KG1 (cell line): ENCODE data around the gene ANKRD65.
A peak's percentile ranks its signal among the peaks of the same experiment; 100 is the strongest.

Source experiments
- DNase-seq: peaks from one replicate; lab custom pipeline; 2025; lab: John Stamatoyannopoulos, UW

Gene ANKRD65

DNA sequence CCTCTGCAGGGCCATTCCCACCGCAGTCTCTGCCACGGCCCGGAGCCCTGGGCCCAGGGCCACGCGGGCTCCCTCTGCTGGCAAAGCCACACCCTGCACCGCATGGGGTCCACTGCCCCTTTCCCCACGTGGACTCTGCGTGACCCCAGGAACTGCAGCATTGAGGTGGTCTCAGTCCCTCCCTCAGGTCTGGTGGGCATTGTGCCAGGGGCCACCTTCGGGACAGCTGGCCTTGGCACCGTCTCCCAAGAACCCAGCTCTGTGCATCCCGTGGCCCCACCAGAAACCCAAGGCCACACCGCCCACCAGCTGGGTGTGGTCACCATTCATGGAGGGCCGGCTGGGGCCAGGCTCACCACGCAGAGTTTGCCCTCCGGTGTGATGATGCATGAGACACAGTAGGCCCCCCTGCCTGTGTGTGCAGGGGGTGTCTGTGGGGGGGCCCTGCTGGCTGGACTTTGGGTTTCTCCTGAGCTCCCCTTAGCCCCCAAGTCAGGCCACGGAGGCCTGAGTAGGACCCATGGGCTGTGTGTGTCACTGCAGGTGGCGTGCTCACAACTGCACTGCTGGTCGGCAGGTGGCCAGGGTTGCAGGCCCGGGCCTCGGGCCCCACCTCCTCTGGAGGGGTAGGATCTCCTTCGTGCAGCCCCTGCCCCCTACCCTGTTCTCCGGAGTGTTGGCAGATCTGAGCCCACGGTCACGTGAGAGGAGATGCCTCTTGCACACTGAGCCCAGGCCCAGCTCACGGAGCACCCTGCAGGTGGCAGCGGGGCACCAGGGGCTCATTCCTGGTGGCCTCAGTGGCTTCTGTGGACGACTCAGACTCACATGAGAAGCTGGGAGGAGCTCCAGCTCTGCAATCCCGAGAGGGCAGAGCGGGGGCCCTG is 20.2 kb upstream of the ANKRD65 start:
- DNase-seq: peak; percentile 16

DNA sequence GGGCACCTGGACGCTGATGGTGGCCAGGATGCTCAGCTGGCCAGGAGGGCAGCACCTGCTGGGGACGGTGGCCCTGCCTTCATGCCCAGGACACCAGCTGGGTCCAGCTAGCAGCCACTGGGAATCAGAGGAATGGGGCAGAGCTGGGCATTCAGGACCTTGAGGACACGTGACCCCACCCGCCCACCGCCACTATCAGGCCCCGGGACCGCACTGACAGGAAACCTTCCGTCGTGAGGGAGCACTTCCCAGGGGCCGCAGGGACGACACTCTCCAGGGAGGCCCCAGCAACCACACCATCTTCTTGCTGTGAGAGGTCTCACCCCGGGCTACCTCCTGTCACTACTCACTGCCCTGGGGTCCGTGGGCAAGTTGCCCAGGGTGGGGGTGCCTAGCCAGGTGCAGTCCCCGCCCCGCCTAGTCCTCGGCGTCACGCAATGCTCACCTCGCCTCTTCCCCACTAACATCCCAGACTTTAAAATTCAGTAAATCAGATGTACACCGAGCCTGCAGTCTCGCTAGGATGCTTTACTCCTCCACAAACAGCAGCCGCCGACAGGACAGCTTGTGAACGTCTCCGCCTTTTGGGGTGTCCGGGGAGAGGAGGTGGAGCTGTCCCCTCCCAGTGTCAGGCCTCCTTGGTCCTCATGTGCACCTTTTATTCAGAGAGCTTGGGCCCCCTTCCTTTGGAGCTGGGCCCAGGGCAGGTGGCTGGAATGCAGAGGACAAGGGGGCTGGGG is 19.4 kb upstream of the ANKRD65 start:
- DNase-seq: no peak

DNA sequence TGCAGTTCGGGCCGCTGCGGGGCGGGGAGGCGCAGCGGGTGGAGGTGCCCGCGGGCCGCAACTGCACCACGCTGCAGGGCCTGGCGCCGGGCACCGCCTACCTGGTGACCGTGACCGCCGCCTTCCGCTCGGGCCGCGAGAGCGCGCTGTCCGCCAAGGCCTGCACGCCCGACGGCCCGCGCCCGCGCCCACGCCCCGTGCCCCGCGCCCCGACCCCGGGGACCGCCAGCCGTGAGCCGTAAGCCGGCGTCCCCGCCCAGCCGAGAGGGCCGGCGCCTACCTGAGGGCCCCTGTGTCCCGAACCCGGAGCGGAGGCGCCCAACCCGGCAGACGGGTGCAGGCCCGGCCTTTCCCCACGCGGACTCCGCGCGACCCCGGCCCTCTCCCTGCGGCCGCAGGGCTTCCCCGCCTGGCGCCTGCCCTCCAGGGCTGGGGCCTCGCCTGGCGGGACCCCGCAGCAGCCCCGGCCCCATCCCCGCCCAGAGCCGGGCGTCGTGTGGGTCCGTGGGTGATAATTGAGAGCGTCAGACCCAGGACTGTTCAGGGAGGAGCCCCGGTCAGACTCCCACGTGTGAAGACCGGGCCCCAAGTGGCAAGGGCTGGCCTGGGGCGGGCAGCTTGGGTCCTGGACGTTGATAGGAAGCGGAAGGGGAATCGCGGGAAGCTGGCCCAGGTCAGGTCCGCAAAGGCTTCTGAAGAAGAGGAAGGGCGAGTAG is 18.6 kb upstream of the ANKRD65 start:
- no peak for DNase-seq

DNA sequence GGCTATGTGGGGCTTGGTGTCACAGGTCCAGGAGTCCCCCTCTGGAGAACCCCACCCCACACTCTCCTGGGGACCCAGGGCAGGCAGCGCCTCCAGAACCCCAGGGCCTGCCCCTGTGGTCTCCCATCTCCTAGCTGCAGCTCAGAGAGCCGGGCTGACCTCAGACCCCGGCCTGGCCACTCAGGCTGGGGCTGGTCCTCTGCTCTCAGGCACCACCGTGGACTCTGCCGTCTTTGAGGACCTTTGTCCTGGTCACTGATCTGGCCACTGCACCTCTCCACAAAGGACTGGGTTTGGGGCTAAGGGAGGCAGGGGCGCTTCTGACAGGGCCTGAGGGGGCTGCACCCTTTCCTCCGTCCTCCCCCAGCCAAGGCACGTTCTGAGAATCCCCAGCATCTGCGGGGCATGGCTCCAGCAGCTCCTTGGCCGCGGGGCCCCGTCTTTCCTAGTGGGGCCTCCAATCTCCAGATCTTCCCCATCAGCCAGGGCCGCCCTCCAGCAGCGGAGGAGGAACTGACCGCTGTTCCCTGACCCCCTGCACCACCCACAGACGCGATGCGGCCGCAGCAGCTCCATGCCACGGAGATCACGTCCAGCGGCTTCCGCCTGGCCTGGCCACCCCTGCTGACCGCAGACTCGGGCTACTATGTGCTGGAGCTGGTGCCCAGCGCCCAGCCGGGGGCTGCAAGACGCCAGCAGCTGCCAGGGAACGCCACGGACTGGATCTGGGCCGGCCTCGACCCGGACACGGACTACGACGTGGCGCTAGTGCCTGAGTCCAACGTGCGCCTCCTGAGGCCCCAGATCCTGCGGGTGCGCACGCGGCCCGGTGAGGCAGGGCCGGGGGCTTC is 17.7 kb upstream of the ANKRD65 start:
- no peak for DNase-seq

DNA sequence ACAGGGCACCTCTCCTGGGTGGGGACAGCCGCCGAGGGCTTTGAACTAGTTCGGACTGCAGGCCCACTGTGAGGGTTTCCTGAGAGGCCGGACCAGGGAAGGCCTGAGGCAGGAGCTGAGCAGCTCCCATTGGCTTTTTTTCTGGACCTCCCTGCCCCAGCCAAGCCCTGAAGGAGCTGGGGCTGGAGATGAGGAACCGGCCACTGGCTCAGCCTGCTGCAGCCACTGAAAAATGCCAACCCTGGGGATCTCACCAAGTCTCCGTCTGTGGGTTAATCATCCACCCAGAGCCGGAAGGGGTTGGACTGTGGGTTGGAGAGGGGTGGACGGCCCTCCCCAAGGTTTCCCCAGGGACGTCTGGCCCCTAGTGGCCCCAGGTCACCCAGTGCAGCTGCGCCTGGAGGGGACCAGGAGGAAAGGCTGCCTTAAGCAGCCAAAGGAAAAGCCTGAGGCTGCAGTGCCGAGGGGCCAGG is 16.9 kb upstream of the ANKRD65 start:
- DNase-seq: no peak

DNA sequence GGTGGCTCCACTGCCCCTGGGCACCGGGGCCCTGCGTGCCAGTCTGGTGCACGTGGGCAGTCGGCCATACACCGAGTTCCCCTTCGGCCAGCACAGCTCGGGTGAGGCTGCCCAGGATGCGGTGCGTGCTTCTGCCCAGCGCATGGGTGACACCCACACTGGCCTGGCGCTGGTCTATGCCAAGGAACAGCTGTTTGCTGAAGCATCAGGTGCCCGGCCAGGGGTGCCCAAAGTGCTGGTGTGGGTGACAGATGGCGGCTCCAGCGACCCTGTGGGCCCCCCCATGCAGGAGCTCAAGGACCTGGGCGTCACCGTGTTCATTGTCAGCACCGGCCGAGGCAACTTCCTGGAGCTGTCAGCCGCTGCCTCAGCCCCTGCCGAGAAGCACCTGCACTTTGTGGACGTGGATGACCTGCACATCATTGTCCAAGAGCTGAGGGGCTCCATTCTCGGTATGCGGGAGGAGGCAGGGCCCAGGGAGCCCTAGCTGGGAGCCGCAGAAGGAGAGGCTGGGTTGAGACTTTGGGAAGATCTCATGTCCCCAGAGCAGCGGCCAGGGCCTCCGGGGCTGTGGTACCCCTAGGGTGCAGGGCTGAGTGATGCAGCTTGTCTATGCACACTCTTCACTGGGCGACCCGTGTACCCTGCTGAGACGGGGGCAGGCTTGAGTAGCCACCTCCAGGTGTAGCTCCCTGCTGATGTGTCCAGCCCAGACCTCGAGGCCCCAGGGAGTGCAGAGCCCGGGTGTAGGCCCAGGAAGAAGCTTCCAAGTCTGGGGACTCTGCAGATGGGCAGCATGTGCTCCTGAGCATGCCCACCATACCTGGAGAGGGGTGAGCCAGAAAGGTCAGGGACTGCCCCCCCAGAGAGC is 16.2 kb upstream of the ANKRD65 start:
- no peak for DNase-seq

DNA sequence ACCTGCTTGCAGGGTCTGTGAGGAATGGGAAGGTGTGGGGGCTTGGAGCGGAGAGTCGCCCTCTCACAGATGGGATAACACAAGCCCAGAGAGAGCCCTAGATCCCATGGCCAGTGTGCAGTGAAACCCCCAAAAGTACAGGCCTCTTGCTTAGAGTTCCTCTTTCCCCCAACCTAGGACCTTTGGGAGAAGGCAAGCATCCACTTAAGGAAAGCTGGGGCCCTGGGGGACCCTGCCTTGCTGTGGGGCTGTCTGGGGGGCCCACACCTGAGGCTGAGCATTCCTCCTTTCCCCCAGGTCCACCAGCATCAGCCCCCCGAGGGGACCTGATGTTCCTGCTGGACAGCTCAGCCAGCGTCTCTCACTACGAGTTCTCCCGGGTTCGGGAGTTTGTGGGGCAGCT is 15.6 kb upstream of the ANKRD65 start:
- DNase-seq: no peak

DNA sequence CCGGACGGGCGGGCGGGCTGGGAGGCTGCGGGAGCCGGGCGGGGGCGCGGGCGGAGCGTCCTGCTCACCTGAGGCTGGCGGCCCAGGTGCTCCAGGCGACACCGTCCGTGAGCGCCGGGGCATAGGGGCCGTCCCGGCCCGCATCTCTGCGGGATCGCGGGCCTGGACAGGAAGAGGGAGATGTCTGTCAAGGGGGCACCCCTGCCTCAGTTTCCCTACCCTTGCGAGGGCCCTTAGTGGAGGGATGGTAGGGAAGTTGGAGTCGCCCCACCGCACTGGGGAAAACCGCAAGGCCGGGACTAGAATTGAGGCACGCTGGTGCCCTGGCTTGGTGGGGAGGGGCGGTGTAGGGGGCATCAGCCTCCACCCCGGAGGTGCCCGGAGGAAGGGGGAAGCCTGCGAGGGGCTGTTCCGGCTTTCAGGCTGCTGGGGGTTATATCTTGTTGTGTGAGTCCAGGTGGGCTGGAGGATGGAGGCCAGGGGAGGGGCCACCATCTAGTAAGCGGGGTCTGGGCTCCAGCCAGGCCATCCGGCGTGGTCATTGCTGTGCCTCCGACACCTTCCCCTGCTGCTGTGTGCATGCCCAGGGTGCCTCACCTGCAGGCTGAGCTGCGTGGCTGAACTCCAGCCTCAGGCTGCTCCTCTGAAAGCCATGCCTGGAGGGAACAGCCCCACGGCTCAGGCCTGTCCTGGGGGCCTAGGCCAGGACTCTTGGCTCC is 15.0 kb upstream of the ANKRD65 start:
- no peak for DNase-seq

DNA sequence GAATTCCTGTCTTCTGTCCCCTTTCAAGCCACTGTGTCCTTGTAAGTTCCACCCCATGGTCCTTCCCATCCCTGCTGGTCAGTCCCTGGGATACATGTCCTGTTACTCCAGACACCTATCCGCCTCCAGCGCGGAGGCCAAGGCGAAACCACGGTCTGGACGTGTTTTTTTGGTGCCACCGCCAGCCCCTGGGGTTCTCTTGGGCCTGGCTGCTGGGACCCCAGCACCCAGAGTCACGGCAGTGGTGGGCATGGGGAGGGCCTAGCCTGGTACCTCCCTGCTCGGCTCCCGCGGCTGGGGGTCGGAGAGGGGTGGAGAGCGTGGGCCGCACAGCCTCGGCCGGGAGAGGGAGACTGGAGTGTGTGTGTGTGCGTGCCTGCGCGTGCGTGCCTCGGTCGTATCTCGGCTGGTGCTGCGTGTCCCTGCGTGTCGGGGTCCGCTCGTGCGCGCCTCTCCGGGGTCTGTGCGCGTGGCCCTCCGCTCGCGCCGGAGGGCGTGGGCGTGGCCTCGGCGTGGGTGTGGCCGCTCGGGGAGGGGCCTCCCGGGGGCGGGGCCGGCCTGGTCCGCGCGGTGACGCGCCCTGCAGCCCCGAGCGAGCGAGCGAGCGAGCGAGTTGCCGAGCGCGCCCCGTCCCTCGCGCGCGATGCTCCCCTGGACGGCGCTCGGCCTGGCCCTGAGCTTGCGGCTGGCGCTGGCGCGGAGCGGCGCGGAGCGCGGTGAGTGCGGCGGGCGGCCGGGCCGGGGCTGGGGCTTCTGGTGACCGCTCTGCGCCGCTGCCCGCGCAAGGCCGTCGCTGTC is 14.2 kb upstream of the ANKRD65 start, which contains the start of gene VWA1:
Gene VWA1, plus strand, starts transcription at position 585 of the 798 bp plus-strand sequence. Its CDS starts 59 bp downstream, at position 644.
- DNase-seq: peak; percentile 37

DNA sequence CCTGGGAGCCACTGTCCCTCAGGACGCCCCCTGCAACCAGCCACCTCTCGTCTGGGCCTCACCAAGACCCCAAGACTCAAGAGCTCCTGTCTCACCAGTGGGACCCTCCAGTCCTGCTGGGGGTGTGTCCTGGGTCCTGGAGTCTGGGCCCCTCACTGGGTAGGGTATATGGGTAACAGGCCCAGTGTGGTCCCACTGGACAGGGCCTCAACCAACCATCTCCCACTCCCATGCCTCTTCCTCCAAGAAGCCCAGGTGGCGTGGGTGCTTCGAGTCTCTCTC is 13.7 kb upstream of the ANKRD65 start:
- no peak for DNase-seq

DNA sequence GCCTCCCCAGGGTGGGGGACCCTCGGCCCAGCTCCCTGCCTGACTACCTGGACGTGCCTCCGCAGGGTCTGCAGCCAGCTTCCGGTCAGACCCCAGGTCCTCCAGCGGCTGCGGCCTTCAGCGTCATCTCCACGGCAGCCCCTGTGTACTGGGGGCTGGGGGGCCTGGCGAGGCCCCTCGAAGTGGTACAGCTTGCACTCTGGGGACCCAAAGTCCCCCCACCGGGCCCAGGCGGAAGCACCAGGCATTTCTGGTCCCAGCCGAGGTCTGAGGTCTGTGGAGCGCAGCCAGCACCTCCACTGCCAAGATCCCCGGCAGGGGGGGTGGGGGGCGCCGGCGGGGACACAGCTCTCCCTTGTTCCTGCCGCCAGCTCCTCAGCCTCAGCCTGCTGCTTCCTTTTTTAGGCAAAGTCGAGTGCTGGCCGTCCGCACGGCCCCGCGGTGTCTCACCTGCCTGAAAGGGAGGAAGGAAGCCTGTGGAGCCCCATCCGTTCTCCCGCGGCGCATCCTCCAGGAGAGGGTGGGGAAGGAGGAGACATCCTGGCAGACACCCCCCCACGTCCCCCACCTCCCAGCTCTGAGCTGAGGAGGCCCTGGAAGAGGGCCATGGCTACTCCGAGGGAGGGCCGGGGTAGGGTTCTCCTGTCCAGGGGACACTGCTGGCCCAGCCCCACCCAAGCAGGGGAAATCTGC is 13.2 kb upstream of the ANKRD65 start:
- DNase-seq: peak; percentile 31

DNA sequence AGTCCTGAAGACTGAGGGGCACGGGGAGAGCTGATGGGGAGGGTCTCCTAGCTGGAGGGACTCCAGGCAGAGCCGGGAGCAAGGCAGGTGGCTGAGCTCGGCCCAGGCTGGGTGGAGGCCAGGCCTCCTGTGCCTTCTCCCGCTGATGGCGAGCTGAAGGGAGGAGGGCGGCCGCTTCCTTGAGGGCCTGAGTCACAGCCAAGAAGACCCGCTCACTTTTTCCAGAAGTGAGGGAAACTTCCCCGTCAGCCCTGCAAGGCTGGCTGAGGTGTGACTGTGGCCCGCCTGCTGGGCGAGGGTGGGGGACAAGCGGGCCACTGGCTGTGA is 12.7 kb upstream of the ANKRD65 start:
- DNase-seq: no peak

DNA sequence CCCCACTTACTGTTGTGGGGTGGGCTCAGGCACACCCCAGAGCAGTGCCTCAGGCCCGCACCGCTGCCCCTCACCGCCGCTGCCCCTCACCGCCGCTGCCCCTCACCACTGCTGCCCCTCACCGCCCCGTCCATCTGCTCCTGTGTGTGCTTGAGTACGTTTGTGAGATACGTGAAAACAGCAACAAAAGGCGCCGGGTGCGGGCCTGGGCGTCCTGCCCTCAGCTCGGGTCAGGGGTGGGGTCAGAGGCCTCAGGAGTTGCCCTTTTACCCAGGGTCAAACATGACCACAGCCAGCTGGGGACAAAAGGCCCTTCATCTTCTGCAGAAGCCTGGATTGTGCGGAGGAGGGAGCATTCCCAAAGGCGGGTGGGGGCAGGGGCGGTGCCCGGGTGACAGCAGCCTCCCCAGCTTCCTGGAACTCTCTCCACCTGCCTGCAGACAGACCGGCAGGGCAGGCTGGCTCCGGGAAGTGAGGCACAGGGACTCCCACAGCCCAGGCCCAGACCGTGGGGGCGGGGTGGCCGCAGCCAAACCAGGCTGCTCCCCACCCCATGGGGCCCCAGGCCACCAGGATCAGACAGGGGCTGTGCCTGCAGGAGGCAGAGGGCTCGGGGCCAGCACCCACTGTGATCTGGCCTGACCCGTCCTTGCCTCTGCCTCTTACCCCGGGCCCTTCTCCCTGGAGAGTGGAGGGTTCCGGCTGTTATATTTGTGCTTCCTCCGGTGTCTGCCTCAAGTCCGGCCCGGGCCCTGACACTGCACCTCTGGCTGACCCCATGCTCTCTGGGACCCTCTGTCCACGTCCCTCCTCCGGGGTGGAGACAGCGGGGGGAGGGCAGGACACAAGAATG is 12.1 kb upstream of the ANKRD65 start:
- DNase-seq: no peak

DNA sequence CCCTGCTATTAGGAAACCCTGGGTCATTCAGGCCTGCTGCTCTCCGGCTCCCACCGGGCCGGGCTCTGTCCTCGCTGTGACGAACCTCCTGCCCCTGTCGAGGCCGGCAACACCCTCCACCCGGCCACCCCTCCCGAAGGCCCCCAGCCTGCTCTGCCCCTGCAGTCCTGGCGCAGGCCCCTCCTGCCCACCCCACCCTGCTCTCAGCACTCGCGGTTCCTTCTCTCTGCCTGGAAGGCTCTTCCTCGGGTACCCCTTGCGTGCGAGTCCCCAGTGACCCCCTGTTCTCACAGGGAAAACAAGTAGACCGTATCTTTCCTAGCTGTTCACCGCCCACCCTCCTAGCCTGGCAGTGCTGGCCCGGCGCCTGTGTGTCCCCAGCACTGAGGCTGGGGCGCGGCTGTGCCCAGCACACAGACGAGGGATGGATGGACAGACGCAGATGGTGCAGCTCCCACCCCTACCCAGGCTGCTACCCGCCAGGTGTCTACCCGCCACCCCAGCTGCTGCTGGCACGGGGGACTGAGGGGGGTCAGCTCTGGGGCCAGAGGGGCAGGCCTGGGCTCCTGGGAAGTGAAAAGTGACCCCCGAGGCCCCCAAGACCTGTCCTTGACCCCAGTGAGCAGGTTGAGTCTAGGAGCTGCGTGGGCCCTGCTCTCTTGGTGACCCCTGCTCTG is 11.3 kb upstream of the ANKRD65 start:
- no peak for DNase-seq

DNA sequence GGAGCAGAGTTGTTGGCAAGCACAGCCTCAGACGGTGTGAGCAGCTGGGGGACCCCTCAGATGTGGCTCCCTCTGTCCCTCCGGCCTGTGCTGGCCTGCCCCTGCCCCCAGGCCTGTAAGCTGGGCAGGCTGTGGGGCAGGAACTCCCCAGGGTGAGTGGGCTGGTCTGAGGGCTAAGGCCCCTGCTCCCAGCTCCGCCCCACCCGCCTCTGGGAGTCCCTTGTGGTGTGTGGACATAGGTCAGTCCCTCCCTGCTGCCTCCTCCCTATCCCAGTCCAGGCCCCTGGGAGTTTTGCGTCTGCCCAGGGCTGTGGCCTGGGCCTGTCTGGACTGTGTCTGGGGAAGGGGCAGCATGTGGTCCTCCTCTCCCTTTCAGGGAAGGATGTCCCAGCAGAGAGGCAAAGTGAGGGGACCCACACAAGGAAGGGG is 10.8 kb upstream of the ANKRD65 start:
- no peak for DNase-seq

DNA sequence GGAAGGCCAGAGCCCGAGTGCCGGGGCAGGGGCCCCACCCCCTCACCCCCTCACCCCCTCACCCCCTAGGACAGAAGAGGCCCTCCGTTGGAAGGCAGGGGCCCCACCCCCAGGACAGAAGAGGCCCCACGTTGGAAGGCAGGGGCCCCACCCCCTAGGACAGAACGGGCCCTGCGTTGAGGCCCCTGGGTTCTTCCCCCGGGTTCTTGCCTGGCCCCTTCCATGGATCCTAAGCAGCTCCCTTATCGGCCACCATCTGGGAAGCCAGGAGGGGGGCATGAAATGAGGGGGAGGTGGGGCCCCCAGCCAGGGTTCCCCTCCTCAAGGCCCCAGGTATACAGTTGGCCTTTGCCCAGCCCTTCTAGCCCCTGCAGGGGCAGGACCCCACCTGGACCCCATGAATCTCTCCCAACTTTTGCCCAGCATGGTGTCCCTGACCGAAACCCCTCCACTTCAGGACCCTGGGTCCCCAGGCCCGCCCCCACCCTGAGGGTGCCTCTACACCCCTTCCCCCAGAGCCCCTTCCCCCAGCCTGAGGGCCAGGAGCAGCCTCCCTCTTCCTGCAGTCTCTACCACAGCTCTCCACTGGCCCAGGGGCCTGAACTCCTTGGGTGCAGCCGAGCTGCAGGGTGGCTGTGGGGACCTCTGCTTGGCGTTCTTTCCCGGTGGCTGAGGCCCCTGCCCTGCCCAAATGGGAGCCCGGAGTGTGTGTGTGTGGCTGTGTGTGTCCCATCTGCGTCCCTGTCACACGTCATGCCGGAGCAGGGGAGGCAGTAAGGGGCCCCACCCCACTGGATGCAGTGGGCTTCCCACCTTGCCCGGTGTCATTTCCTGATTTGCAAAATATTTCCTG is 10.1 kb upstream of the ANKRD65 start:
- no peak for DNase-seq
